BJ (cell line): ENCODE data around the gene CACNA1G. TPM values are rescaled to one million over a fixed set of nuclear protein-coding genes. Genes with fewer than 3 reads are reported as not detected.

Experiments
- CTCF ChIA-PET: fragments of 350-600 bp; formaldehyde crosslinking; extraction: SDS; loops from one replicate; lab custom pipeline; 2021; ENCODE audit warnings: antibody characterized with exemption, inconsistent platforms; lab: Yijun Ruan, JAX
- POLR2A ChIA-PET: fragments of 300-600 bp; sonication (Branson Sonifier 250); formaldehyde crosslinking; extraction: SDS; loops from one replicate; lab custom pipeline; 2021; ENCODE audit warnings: antibody characterized with exemption; lab: Charles Lee
- DNase-seq: peaks from one replicate; pipeline ENCODE4 v3.0.0-alpha.2; 2011; ENCODE audit warnings: low read depth
- H3K27me3 ChIP-seq: 2 replicates; pipeline ENCODE4 v1.6.0; 2011; ENCODE audit warnings: low read length; ENCODE audit not compliant: control insufficient read depth, insufficient read depth
- H3K36me3 ChIP-seq: 2 replicates; pipeline ENCODE4 v1.5.1; 2011; ENCODE audit warnings: low read length; ENCODE audit not compliant: control insufficient read depth, insufficient read depth
- H3K4me3 ChIP-seq: 2 replicates; pipeline ENCODE4 v1.5.1; 2011; ENCODE audit warnings: low read depth, mild to moderate bottlenecking, control low read depth, low read length
- polyA plus RNA-seq: library from polyadenylated mRNA; depleted of rRNA; stranded (reverse); fragments of >200 nt; gene quantifications from 2 replicates; pipeline ENCODE4 v1.2.3, GENCODE V29; 2011
- TF ChIP-seq, protein P1 (sequence below): IDR thresholded peaks from 2 replicates; pipeline ENCODE4 v1.5.1; 2011; ENCODE audit warnings: low read depth, mild to moderate bottlenecking, control low read depth, inconsistent platforms, low read length, moderate library complexity; ENCODE audit not compliant: insufficient read depth

Gene CACNA1G
- polyA plus RNA-seq, 1 experiment, result 0.02 TPM

DNA sequence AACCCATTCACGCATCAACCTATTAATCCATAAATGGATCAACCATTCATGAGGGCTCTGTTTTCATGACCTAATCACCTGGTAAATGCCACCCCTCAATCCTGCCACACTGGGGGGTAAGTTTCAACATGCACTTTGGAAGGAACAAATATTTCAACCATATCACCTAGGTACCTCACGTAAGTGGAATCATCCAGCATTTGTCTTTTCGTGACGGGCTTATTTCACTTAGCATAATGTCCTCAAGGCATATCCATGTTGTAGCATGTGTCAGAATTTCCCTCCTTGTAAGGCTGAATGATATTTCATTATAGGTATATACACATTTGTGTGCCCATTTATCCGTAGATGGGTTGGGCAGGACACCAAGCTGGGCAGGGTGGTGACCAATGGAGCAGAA, 111.6 kb downstream of the CACNA1G start:
- TF ChIP-seq, protein P1, sequence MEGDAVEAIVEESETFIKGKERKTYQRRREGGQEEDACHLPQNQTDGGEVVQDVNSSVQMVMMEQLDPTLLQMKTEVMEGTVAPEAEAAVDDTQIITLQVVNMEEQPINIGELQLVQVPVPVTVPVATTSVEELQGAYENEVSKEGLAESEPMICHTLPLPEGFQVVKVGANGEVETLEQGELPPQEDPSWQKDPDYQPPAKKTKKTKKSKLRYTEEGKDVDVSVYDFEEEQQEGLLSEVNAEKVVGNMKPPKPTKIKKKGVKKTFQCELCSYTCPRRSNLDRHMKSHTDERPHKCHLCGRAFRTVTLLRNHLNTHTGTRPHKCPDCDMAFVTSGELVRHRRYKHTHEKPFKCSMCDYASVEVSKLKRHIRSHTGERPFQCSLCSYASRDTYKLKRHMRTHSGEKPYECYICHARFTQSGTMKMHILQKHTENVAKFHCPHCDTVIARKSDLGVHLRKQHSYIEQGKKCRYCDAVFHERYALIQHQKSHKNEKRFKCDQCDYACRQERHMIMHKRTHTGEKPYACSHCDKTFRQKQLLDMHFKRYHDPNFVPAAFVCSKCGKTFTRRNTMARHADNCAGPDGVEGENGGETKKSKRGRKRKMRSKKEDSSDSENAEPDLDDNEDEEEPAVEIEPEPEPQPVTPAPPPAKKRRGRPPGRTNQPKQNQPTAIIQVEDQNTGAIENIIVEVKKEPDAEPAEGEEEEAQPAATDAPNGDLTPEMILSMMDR, result no peak
- Histone ChIP-seq H3K27me3 (no peaks in the 10 kb centered on the region), H3K36me3 (peaks cover 15% of the 10 kb centered on the region), H3K4me3 (no peak overlapping the region)
- CTCF ChIA-PET, result interaction anchor here (1.0 to 1.4 kb wide), 2 partner anchors 31 to 48 kb away, joined by 3 to 5 read pairs; no protein-coding TSS in a partner anchor
- no peak for DNase-seq
- POLR2A ChIA-PET, result no interaction called here

DNA sequence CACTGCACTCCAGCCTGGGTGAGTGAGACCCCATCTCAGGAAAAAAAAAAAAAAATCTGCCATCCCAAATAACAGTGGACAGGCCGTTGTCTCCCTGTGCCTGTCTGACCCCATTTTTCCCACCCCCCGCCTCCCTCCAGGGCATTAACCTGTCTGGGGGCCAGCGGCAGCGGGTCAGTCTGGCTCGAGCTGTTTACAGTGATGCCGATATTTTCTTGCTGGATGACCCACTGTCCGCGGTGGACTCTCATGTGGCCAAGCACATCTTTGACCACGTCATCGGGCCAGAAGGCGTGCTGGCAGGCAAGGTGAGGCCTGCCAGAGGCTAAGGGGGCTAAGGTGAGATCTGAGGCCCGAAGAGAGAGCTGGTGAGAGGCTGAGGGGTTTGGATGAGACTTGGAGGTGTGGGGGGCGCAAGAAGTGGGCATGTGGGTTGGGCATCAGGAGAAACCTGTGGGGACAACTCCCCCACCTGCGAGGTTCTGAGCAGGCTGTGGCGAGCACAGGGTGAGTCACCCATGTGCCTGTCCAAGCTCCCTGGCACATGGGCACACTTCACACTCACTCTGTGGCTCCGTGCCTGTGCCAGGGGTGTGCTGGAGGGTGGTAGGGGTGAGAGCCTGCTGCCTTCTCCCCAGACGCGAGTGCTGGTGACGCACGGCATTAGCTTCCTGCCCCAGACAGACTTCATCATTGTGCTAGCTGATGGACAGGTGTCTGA, 112.5 kb downstream of the CACNA1G start:
- H3K27me3 ChIP-seq, result no peaks in the 10 kb centered on the region
- no peak overlapping the region for H3K4me3 ChIP-seq
- peaks cover 17% of the 10 kb centered on the region for H3K36me3 ChIP-seq
- POLR2A ChIA-PET, result interaction anchor here (0.5 kb wide), 1 partner anchor 197 kb away, joined by 15 read pairs; no protein-coding TSS in a partner anchor
- no peak for DNase-seq
- TF ChIP-seq, protein P1, result no peak
- CTCF ChIA-PET, result interaction anchor here (0.6 to 1.4 kb wide), 3 partner anchors 32 to 49 kb away, joined by 3 to 5 read pairs (median 3); no protein-coding TSS in a partner anchor

DNA sequence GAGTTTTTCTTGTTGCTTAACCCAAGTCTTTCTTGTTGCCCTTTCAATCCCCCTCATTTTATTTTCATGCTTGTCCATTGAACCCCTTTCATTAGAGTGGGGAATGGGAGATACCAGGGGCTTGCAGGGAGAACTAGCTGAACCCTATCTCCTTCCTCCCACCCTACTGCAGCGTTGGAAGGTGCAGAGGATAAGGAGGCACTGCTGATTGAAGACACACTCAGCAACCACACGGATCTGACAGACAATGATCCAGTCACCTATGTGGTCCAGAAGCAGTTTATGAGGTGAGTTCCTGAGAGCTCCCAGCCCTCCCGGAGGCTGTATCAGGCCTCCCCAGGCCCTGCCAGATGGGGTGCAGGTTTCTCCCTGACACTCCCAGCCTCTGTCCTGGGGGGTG, 114.7 kb downstream of the CACNA1G start:
- no peak for DNase-seq
- no peak overlapping the region for H3K4me3 ChIP-seq
- peaks cover 22% of the 10 kb centered on the region for H3K36me3 ChIP-seq
- no peaks in the 10 kb centered on the region for H3K27me3 ChIP-seq
- TF ChIP-seq, protein P1, result no peak
- ChIA-PET POLR2A (no interaction called here), CTCF (interaction anchor here (1.9 kb wide), 2 partner anchors 20 to 45 kb away, joined by 6 to 10 read pairs; no protein-coding TSS in a partner anchor)

DNA sequence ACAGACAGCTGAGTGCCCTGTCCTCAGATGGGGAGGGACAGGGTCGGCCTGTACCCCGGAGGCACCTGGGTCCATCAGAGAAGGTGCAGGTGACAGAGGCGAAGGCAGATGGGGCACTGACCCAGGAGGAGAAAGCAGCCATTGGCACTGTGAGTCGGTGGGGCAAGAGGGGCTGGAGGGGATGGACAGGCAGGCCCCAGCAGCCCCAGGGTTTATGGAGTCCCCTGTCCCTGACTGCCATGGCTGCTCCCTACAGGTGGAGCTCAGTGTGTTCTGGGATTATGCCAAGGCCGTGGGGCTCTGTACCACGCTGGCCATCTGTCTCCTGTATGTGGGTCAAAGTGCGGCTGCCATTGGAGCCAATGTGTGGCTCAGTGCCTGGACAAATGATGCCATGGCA, 115.1 kb downstream of the CACNA1G start:
- DNase-seq, result no peak
- ChIA-PET CTCF (interaction anchor here (1.9 kb wide), 2 partner anchors 19 to 45 kb away, joined by 6 to 10 read pairs; no protein-coding TSS in a partner anchor), POLR2A (no interaction called here)
- no peaks in the 10 kb centered on the region for H3K27me3 ChIP-seq
- peaks cover 22% of the 10 kb centered on the region for H3K36me3 ChIP-seq
- TF ChIP-seq, protein P1, result no peak
- no peak overlapping the region for H3K4me3 ChIP-seq
